ENCODE results near the gene DPEP1.

DNA sequence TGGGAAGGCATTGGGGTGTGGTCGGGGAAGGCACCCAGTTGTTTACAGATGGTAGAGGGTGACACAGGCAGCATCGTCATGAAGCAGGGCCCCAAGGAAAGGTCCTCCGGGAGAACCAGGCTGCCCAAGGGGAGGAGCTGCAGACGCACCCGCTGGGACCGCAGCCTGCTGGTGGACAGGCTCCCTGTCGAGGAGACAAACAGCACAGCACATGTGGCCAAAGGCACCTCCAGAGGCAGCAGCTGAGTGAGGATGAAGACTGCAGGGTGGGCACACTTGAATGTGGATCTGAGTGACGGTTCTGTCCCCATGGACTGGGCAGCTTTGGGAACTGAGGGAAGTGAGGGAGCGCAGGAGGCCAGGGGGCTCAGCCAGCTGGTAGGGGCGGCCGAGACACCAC is 31.7 kb downstream of the DPEP1 start:
- TF ChIP-seq CTCF (IDR thresholded peaks at IDR 0.05) (no peak), POLR2A (IDR thresholded peaks at IDR 0.05) (no peak), EP300 (IDR thresholded peaks at IDR 0.05; ENCODE audit: low read depth) (no peak), POLR2AphosphoS5 (IDR thresholded peaks at IDR 0.05) (no peak)

All from transverse colon (tissue), 4 donors.